Left ventricle myocardium inferior (tissue), 1 donor: ENCODE measurements around the gene WNT3A. TPM values are rescaled to one million over a fixed set of nuclear protein-coding genes. Genes with fewer than 3 reads are reported as not detected.

Experiments used
- DNase-seq: peaks from one replicate; pipeline ENCODE4 v3.0.0-alpha.2; 2020
- H3K27ac ChIP-seq: fragments of 200-600 bp; replicated peaks from 2 replicates; pipeline ENCODE4 v1.8.0; 2021
- H3K27me3 ChIP-seq: fragments of 200-600 bp; 2 replicates; pipeline ENCODE4 v1.8.0; 2021; ENCODE audit warnings: low read depth
- H3K36me3 ChIP-seq: fragments of 200-600 bp; 2 replicates; pipeline ENCODE4 v1.8.0; 2021
- H3K4me1 ChIP-seq: fragments of 200-600 bp; 2 replicates; pipeline ENCODE4 v1.8.0; 2021
- H3K4me3 ChIP-seq: fragments of 200-600 bp; 2 replicates; pipeline ENCODE4 v1.8.0; 2021; ENCODE audit warnings: mild to moderate bottlenecking, moderate library complexity
- H3K9me3 ChIP-seq: fragments of 200-600 bp; replicated peaks from 2 replicates; pipeline ENCODE4 v1.8.0; 2021
- intact Hi-C: fragments of 100-400 bp; cut with micrococcal nuclease; formaldehyde crosslinking; loops from one replicate; pipeline ENCODE4 v1.11.0; 2022
- total RNA-seq: library from RNA; stranded (reverse); fragmentation: NEBNext Ultra II Directional; extraction: Animal tissue kit (Norgen Biotek cat#: 25700); gene quantifications from one replicate; pipeline ENCODE4 v1.2.1, GENCODE V29; 2021
- TF ChIP-seq, protein P1 (sequence below): fragments of 200-600 bp; IDR thresholded peaks from 2 replicates; pipeline ENCODE4 v1.8.0; 2021; ENCODE audit warnings: antibody characterized with exemption, mild to moderate bottlenecking, borderline replicate concordance
- donor health status: DM: no; HTN: yes; CAD: no; lungs with severe emphysema.

WNT3A gene
- total RNA-seq, 1 donor from 2014 or later: not detected

DNA sequence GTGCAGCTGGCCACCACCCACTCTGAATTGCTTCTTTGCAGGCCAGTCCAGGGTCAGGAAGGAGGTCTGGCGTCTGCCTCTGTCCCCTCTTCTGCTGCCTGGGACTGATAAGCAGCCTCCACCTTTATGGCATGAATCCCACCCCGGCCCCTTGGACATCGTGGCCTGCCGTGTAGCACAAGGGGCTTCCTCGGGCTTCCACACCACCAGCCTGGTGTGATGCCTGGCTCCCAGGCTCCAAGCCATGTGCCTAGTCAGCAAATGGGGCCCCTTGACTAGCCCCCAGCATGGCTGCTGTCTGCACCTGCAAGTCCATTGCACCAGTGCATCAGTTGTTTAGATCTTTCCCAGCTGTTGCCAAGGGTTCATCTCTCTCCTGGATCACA lies 65.9 kb downstream of the WNT3A start:
- TF ChIP-seq, protein P1, sequence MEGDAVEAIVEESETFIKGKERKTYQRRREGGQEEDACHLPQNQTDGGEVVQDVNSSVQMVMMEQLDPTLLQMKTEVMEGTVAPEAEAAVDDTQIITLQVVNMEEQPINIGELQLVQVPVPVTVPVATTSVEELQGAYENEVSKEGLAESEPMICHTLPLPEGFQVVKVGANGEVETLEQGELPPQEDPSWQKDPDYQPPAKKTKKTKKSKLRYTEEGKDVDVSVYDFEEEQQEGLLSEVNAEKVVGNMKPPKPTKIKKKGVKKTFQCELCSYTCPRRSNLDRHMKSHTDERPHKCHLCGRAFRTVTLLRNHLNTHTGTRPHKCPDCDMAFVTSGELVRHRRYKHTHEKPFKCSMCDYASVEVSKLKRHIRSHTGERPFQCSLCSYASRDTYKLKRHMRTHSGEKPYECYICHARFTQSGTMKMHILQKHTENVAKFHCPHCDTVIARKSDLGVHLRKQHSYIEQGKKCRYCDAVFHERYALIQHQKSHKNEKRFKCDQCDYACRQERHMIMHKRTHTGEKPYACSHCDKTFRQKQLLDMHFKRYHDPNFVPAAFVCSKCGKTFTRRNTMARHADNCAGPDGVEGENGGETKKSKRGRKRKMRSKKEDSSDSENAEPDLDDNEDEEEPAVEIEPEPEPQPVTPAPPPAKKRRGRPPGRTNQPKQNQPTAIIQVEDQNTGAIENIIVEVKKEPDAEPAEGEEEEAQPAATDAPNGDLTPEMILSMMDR: no peak
- Histone ChIP-seq H3K36me3 (no peaks in the 10 kb centered on the region), H3K27ac (no peak overlapping the region), H3K9me3 (no peaks in the 10 kb centered on the region), H3K27me3 (peaks cover 30% of the 10 kb centered on the region), H3K4me3 (no peak overlapping the region), H3K4me1 (no peaks in the 10 kb centered on the region)
- intact Hi-C loops: no loop called here
- DNase-seq: peak; percentile 7

DNA sequence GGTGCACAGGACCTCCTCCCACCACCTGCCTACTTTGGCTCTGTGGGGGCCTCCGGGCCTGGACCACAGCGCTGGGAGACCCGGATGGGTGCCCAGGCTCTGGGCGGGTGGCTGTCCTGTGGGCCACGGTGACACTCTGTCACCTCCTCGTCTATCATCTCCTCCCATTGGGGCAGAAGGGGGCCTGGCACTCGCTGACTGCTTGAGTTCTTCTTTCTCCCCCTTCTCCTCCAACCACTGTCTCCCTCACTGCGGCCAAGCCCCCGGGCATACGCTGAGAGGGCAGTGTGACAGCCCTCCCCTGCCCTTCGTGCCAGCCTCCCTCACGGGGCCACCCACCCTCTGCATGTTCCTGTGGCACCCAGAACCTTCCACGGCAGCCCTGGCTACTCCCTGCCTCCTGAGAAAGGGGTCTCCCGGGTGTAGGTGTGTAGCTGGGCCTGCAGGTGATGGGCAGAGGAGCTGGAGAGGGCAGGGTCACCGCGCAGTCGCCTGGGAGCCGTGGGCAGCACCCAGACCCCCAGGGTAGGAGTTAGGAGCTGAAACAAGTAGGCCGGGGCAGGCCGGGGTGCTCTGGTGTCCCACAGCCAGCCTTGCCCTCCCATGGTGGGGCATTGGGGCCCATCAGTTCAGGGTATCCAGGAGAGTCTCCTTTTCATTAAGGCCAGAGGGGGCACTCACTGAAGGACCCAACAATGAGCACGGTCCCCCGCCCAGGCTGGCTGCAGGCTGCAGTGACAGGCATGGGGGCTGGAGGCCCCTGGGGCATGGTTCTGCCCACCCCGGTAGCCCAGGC lies 66.5 kb downstream of the WNT3A start:
- TF ChIP-seq, protein P1: no peak
- Histone ChIP-seq H3K27me3 (peaks cover 30% of the 10 kb centered on the region), H3K27ac (no peak overlapping the region), H3K4me3 (no peak overlapping the region), H3K36me3 (no peaks in the 10 kb centered on the region), H3K9me3 (no peaks in the 10 kb centered on the region), H3K4me1 (no peaks in the 10 kb centered on the region)
- intact Hi-C loops: no loop called here
- peak; percentile 11 for DNase-seq

DNA sequence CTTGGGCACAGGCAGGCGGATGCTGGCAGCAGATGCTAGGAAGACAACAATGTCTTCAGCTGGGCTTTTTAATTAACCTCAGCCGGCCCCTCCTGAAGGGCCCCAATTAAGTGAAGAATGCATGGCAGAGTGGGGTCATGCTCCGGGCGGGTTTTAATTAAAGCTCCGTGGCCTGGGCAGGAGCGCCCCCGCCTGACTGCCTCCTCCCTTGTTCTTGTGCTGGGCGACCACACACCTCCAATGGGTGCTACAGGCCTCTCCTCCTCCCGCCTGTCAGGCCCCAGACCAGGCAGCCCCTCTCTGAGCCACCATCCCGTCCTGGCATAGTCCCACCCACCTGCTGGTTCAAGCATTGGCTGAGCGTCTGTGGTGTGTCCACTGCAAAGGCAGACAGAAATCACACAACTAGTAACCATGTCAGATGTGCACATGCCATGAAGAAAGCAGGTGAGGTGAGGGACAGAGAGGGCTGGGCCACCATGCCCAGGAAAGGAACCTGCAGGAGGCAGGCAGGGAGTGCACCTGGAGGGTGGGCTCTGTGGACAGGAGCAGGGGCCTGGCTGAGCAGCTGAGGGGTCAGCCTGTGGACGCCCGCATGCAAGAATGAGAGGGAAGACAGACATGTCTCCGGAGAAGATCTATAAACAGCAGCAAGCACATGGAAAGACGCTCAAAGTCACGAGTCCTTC lies 67.2 kb downstream of the WNT3A start:
- intact Hi-C loops: no loop called here
- Histone ChIP-seq H3K4me3 (no peak overlapping the region), H3K27ac (no peak overlapping the region), H3K9me3 (no peaks in the 10 kb centered on the region), H3K27me3 (peaks cover 24% of the 10 kb centered on the region), H3K4me1 (no peaks in the 10 kb centered on the region), H3K36me3 (no peaks in the 10 kb centered on the region)
- TF ChIP-seq, protein P1: no peak
- peak; percentile 15 for DNase-seq

DNA sequence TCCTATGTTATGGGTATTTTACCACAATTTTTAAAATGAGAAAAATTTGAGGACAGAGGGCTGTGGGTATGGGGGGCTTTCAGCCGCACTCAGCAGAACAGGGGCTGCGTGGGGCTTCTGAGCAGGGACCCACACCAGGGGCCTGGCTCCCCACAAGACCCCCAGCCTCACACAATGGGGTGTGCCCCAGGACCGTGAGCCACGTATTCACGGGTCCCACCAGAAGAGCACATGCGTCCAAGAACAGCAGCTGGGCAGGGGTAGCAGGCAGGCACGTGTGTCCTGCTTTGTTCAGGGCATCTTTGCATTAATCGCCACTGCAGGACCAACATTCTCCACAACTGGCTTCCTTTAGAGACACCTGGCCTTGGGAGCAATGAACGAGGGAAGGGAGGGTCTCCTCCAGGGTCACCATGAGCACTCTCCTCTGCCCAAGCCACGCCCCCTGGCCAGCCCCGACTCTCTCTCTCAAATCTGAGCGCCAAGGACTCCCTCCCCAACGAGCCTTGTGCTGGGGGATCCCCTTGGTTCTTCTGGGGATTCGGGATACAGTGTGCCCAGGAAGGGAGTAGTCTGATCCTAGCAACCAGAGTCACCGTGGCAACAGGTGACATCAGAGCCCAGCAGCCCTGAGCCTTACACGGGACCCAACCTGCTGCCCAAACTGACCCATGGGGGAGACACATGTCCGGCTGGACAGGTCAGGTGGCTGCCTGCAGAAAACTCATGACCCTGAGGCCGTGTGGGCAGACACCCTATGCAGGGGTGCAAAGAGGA lies 68.3 kb downstream of the WNT3A start:
- TF ChIP-seq, protein P1: no peak
- DNase-seq: peak; percentile 18
- Histone ChIP-seq H3K4me3 (no peak overlapping the region), H3K4me1 (no peaks in the 10 kb centered on the region), H3K9me3 (no peaks in the 10 kb centered on the region), H3K27ac (no peak overlapping the region), H3K27me3 (peaks cover 22% of the 10 kb centered on the region), H3K36me3 (no peaks in the 10 kb centered on the region)
- intact Hi-C loops: no loop called here

DNA sequence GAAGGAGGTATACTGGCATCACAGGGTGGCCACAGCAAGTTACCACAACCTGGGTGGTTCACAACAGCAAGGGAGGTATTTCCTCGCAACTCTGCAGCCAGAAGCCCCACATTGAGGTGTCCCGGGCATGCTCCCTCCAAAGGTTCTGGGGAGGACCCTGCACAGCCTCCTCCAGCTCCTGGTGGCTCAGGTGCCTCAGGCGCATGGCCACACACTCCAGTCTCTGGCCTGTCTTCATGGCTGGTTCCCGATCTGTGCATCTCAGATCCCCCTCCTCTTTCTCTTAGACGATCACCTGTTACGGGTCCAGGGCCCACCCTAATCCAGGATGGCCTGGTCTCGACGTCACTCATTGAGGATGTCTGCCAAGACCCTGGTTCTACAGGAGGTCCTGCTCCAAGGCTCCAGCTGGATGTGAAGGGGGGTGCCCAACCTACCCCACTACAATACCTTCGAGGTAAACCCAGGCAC lies 69.0 kb downstream of the WNT3A start:
- Histone ChIP-seq H3K4me1 (peaks cover under 1% of the 10 kb centered on the region), H3K36me3 (no peaks in the 10 kb centered on the region), H3K4me3 (no peak overlapping the region), H3K9me3 (no peaks in the 10 kb centered on the region), H3K27ac (no peak overlapping the region), H3K27me3 (peaks cover 22% of the 10 kb centered on the region)
- DNase-seq: peak; percentile 5
- TF ChIP-seq, protein P1: no peak
- intact Hi-C loops: no loop called here
